Inflammatory macrophage treated with lipopolysaccharide for 4 hours (primary cell): ENCODE measurements around the gene SAPCD2.
"Not testable (repeated sequence)": the region's sequence is repeated elsewhere in the genome, so short reads cannot be mapped to it uniquely, and the experiment has no call there.

ENCODE experiments used
- DNase-seq: peaks from one replicate; pipeline ENCODE4 v3.0.0-alpha.2; 2020

Gene SAPCD2

GRCh38 chr9:137070201-137070905, at the start of gene SAPCD2:
SAPCD2 (minus strand) TSS chr9:137070557; CDS start chr9:137070460, 97 bp downstream.
- peak; percentile 93 for DNase-seq

DNA sequence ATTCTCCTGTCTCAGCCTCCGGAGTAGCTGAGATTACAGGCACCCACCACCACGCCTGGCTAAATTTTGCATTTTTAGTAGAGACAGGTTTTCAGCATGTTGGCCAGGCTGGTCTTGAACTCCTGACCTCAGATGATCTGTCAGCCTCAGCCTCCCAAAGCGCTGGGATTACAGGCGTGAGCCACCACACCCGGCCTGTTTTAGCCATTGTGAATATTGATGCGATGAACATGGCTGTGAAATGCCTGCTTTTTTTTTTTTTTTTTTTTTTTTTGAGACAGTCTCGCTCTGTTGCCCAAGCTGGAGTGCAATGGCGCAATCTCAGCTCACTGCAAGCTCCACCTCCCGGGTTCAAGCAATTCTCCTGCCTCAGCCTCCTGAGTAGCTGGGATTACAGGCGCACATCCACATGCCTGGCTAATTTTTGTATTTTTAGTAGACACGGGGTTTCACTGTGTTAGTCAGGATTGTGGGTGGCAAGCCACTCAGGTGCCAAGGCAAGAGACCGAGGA, 47.8 kb upstream of the SAPCD2 start:
- DNase-seq: not testable (repeated sequence)

DNA sequence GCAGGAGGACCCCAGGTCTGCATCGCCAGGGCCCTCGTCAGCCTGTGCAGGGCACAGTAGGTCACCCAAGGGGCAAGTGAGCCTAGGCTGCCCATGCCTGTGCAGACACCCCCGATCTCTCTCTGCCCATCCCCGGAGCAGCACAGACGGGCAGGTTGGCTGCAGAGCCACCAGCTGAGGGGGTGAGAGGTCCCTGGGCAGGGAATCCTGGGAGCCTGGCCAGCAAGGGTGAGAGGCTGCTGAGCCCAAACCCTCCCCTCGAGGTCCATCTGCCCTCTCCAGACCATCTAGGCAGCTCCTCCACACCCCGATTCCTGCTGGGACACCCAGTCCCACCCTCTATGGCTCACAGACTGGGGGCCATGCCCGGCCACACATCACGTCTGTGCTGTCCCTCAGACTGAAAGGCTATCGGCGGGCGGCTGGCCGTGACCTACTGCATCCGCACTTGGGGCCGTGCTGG, 46.9 kb upstream of the SAPCD2 start:
- no peak for DNase-seq

DNA sequence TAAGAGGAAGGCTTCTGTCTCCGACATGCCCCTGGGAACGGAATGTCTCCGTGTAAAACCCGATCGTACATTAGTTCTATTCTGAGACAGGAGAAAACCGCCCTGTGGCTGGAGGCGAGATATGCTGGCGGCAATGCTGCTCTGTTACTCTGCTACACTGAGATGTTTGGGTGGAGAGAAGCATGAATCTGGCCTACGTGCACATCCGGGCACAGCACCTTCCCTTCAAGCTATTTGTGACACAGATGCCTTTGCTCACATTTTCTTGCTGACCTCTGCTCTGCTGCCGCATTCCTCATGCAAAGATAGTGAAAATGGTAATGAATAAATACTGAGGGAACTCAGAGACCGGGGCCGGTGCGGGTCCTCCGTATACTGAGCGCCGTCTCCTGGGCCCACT, 46.4 kb upstream of the SAPCD2 start:
- DNase-seq: no peak

DNA sequence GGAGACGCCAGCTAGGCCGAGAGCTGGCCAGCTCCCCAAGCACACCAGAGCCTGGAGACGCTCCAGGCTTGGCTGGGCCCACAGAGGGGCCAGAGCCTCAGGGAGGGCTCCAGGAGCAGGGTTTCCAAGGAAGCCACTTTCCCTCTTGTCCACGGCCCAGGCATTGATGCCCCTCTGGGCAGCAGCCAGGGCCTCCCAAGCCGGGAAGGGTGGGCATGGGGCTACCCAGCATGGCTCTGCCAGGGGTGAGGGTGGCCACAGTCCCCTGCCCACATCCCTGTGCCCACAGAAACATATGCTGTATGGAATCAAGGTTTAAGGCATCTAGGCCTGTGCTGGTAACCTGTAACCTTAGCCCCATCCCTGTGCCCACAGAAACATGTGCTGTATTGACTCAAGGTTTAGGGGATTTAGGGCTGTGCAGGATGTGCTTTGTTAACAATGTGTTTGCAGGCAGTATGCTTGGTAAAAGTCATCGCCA, 45.7 kb upstream of the SAPCD2 start:
- no peak for DNase-seq

GRCh38 chr9:137115394-137116026, 45.2 kb upstream of the SAPCD2 start:
- DNase-seq: no peak

- DNase-seq: peak; percentile 74
Observed at GRCh38 chr9:137114613-137115393, 44.4 kb upstream of the SAPCD2 start, which contains the start of gene DPP7. DPP7 (minus strand) TSS chr9:137114733; CDS start chr9:137114713, 20 bp downstream.

GRCh38 chr9:137114220-137114612, 43.9 kb upstream of the SAPCD2 start:
- DNase-seq: no peak

- DNase-seq: peak; percentile 28
Observed at GRCh38 chr9:137113385-137114159, 43.2 kb upstream of the SAPCD2 start.

DNA sequence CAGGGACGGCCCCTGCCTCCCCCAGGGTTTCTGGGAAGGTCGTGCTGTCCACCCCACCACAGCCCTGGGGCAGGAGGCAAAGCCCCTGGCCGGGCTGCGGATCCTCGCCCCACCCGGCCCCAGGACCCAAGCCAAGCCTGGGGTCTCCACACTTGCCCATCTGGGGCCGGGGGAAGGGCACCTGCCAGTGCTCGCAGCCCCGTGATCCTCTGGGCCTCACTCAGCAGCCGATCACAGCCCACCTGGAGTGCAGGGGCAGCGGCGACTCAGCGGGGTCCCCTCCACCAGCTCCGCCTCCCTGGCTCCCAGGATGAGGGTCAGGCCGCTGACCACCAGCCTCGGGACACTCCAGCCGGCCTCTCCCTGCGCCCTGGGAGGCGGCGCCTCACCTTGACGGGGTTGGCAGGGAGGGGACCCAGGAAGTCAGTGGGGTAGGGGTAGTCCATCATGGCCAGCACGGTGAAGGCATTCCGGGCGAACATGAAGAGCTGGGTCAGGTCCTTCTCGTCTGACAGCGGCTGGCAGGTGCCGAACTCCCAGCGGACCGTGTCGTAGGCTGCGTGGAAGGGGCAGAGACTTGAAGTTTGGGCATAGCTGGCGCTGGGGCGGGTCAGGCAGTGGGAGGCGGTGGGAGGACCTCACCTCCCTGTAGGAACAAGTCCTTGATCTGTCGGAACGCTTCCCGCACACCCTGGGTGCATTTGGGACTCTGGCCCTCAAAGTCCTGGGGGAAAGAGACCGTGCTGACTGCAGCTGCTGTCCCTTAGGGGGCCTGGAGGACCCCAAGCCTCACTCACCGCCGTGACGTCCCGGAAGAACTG, 42.4 kb upstream of the SAPCD2 start:
- no peak for DNase-seq

GRCh38 chr9:137111788-137112563, 41.6 kb upstream of the SAPCD2 start:
- DNase-seq: no peak

- no peak for DNase-seq
Observed at GRCh38 chr9:137110911-137111787, 40.8 kb upstream of the SAPCD2 start.

DNA sequence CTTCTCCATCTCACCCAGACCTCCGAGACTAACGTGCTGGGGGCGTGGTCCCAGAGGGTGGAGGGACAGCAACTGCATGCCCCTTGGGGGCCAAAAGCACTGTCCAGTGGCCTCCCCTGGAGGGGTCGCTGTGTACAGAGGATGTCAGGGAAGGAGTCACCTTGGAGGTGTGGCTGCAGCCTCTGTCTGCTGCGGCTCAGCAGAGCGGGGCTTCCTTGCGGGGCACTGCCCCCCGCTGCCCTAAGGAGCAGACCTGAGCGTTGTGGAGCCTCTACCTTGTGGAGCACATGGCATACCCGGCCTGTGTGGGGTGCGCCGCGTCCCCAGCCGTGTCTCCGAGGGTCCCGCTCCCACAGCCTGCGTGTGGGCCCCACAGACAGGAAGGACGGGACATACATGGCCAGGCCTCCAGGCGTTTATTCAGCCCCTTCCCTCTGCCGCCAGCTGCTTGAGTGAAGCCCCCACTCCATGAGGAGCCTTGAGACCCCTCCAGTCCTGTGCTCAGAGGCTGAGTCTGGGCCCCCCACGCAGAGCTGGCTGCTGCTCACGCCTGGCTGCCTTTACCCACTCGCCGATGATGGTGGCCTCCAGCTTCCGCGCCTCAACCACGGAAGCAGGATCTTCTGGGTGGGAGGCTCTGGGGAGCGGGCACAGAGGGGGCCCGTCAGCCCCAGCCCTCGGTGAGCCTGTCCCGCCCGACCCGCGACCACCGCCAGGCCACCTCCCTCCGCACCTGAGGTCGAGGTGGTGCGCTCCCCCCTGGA, 40.0 kb upstream of the SAPCD2 start:
- DNase-seq: no peak

DNA sequence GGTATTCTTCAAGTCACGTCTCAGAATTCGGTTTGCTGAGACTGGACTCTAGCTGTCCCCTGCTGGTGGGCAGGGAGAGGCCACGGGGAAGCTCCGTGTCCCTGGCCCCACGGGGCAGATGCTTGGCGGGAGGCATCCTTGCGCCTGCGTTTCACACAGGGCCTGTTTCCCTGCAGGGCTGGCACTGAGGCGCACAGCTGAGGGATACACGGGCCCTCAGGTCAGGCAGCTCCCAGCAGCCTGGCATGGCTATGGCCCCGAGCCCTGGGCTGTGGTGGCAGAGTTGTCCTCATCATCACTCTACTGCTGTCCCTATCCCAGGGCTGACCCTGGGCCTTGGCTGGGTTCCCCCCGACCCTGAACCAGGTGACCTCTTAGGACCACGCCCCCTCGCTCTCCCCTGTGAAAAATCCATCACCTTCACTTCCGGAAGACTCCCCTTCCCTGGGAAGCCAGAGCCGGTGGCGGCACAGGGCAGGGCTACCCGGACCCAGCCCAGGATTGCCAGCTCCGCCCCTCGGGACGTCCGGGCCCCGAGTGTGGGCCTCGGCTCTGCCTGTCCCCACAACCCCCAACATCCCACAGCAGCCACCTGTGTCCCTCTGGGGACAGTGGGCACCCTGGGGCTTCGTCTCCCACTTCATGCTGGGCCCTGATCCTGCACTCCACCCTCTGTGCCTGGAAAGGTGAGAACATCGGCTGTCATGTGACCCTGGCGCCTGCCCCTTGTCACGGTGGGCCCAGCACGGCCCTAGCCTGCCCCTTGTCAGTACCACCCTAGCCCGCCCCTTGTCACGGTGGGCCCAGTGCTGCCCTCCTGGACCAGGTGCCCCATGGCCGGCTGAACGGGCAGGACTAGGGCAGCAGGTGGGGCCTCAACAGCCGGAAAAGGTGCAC, 39.1 kb upstream of the SAPCD2 start:
- no peak for DNase-seq

GRCh38 chr9:137108608-137109249, 38.4 kb upstream of the SAPCD2 start:
- DNase-seq: no peak

GRCh38 chr9:137107982-137108381, 37.6 kb upstream of the SAPCD2 start:
- no peak for DNase-seq

GRCh38 chr9:137107312-137107921, 37.1 kb upstream of the SAPCD2 start:
- no peak for DNase-seq
